PFSK-1 (cell line): ENCODE results near the gene ZFAND6.

Source experiments
- FOXP2 ChIP-seq: optimal IDR thresholded peaks from 2 replicates; pipeline ENCODE3; 2011; ENCODE audit warnings: borderline replicate concordance, control low read depth, inconsistent platforms; ENCODE audit not compliant: insufficient read depth; ENCODE audit errors: extremely low read length, extremely low read depth
- POLR2AphosphoS5 ChIP-seq: IDR thresholded peaks from 2 replicates; pipeline ENCODE4 v1.6.1; 2012; ENCODE audit warnings: low read depth, mild to moderate bottlenecking, control low read depth, low read length, moderate library complexity
- SIN3A ChIP-seq: IDR thresholded peaks from 2 replicates; pipeline ENCODE4 v1.6.1; 2012; ENCODE audit warnings: mild to moderate bottlenecking, low read length, moderate library complexity, borderline replicate concordance; ENCODE audit not compliant: insufficient read depth
- TAF1 ChIP-seq: IDR thresholded peaks from 2 replicates; pipeline ENCODE4 v1.6.1; 2012; ENCODE audit warnings: low read length, control low read depth, borderline replicate concordance; ENCODE audit not compliant: insufficient read depth
- TF ChIP-seq, protein P1 (sequence below), 2 experiments: IDR thresholded peaks; 2 replicates each; pipeline versions ENCODE4 v1.6.1 to v1.8.0; 2011 to 2012; ENCODE audit warnings: low read depth in 2 of 2, low read length in 2 of 2, control low read depth in 1 of 2, inconsistent platforms in 1 of 2, mild to moderate bottlenecking in 1 of 2, moderate library complexity in 1 of 2; ENCODE audit not compliant: insufficient read depth in 1 of 2

DNA sequence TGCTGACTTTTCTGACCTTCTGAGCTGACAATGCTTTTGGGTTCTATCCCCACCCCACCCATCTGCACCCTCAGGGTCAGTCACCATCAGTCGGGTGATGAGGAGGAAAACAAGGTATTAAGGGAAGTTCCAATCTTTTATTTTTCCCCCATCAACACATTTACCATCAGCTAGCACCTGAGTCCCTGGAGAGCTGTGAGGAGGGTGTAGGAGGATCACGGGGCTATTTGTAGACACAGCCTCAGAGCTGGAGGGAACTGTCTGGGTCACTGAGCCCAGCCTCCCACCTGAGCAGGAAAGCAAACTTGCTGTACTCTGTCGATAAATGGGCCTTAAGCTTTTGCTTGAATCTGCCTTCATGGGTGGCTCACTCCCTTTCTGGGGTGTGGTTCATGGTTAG lies 24.8 kb upstream of the ZFAND6 start:
- TF ChIP-seq POLR2AphosphoS5 (no peak), TAF1 (no peak), SIN3A (no peak), FOXP2 (no peak)
- TF ChIP-seq, protein P1, sequence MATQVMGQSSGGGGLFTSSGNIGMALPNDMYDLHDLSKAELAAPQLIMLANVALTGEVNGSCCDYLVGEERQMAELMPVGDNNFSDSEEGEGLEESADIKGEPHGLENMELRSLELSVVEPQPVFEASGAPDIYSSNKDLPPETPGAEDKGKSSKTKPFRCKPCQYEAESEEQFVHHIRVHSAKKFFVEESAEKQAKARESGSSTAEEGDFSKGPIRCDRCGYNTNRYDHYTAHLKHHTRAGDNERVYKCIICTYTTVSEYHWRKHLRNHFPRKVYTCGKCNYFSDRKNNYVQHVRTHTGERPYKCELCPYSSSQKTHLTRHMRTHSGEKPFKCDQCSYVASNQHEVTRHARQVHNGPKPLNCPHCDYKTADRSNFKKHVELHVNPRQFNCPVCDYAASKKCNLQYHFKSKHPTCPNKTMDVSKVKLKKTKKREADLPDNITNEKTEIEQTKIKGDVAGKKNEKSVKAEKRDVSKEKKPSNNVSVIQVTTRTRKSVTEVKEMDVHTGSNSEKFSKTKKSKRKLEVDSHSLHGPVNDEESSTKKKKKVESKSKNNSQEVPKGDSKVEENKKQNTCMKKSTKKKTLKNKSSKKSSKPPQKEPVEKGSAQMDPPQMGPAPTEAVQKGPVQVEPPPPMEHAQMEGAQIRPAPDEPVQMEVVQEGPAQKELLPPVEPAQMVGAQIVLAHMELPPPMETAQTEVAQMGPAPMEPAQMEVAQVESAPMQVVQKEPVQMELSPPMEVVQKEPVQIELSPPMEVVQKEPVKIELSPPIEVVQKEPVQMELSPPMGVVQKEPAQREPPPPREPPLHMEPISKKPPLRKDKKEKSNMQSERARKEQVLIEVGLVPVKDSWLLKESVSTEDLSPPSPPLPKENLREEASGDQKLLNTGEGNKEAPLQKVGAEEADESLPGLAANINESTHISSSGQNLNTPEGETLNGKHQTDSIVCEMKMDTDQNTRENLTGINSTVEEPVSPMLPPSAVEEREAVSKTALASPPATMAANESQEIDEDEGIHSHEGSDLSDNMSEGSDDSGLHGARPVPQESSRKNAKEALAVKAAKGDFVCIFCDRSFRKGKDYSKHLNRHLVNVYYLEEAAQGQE (IDR thresholded peaks at IDR 0.05; ENCODE audit: insufficient read depth in 1 of 2, low read depth in 2 of 2, low read length in 2 of 2) = no peak
